Measurements from ENCODE around the gene C10orf120. TPM values are rescaled to one million over a fixed set of nuclear protein-coding genes. Genes with fewer than 3 reads are reported as not detected.

Gene C10orf120
- total RNA-seq, 1 donor from 2014 or later = not detected

DNA sequence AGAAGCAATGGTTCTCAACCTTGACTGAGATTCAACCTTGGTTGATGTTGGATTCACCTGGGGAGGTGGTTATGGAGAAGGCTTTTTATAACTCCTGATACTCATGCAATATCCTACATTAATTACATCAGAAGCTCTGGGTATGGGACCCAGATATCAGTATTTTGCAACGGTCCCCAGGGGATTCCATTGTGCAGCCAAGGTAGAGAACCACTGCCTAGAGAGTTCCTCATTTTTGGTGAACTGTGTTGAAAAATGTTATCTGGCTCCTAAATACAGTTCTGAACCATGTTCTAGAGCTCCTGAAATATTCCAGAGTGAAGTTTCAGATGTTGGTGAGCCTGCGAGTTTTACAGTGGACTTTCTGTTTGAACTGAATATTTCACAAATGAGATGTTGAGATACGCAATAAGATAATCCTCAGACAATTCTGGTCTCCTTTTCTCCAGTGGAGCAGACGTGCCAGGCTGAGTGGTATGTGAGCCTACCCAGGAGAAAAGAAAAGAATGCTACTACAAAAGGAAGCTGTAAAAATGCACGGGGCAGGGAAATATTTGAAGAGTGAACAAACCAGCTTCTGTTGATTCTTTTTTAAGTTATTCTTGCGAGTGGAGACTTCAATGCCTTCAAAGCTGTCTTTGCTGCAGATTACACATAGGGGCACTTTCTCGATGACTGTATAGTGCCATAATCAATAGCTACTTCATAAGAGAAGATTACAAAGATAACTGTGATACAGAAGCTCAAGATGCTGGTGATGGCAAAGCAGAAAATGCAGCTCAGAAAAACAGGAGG is 13.6 kb upstream of the C10orf120 start:
- H3K36me3 Mint-ChIP-seq = no peaks in the 10 kb centered on the region
- TF ChIP-seq, protein P1, sequence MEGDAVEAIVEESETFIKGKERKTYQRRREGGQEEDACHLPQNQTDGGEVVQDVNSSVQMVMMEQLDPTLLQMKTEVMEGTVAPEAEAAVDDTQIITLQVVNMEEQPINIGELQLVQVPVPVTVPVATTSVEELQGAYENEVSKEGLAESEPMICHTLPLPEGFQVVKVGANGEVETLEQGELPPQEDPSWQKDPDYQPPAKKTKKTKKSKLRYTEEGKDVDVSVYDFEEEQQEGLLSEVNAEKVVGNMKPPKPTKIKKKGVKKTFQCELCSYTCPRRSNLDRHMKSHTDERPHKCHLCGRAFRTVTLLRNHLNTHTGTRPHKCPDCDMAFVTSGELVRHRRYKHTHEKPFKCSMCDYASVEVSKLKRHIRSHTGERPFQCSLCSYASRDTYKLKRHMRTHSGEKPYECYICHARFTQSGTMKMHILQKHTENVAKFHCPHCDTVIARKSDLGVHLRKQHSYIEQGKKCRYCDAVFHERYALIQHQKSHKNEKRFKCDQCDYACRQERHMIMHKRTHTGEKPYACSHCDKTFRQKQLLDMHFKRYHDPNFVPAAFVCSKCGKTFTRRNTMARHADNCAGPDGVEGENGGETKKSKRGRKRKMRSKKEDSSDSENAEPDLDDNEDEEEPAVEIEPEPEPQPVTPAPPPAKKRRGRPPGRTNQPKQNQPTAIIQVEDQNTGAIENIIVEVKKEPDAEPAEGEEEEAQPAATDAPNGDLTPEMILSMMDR (conservative IDR thresholded peaks at IDR 0.05) = no peak
- no peak for DNase-seq (ENCODE audit: extremely low spot score, unreplicated experiment)
- peaks cover 36% of the 10 kb centered on the region for H3K27me3 Mint-ChIP-seq
- H3K27ac Mint-ChIP-seq = no peak overlapping the region
- H3K9me3 Mint-ChIP-seq = no peaks in the 10 kb centered on the region
- H3K4me3 Mint-ChIP-seq = no peak overlapping the region
- no peaks in the 10 kb centered on the region for H3K4me1 Mint-ChIP-seq (ENCODE audit: unreplicated experiment)

DNA sequence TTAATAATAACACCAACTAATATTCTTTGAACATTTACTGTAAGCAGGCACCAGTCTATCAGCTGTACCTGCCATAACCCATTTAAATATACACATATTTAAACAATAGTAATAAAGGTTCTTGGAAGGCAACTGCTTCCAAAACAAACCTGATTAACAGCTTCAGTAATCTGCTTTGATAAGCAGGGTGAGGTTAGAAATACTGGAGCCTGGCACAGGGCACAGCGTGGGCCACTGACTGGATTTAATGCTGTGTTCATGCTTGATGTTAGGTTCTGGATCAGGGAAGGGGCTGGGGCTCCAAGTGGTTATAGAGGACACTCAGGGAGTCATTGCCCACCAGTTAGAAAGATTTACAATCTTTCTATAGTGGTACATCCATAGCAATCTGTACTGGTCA is 10.9 kb upstream of the C10orf120 start:
- no peaks in the 10 kb centered on the region for H3K4me1 Mint-ChIP-seq (ENCODE audit: unreplicated experiment)
- DNase-seq (ENCODE audit: extremely low spot score, unreplicated experiment) = no peak
- peaks cover 19% of the 10 kb centered on the region for H3K27me3 Mint-ChIP-seq
- no peak overlapping the region for H3K4me3 Mint-ChIP-seq
- no peak overlapping the region for H3K27ac Mint-ChIP-seq
- no peaks in the 10 kb centered on the region for H3K36me3 Mint-ChIP-seq
- TF ChIP-seq, protein P1 (conservative IDR thresholded peaks at IDR 0.05) = no peak
- no peaks in the 10 kb centered on the region for H3K9me3 Mint-ChIP-seq

DNA sequence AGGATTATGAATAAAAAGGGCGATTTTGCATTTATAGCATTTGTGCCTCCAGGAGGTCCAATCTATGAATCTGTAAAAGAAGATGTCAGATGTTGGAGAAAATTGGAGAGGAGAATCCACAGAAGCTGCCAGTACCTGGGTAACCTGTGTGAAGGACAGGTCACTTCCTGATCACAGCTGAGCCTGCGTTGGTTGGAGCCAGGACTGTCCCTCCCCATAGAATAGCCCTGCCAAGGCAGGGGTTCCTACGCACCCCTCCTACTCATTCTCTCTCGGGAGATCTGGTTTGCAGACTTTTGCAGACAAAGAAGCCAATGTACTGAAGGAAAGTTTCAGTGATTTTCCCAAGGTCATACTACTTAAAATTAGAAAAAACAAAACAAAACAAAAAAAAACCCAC is 10.3 kb upstream of the C10orf120 start:
- no peaks in the 10 kb centered on the region for H3K36me3 Mint-ChIP-seq
- DNase-seq (ENCODE audit: extremely low spot score, unreplicated experiment) = no peak
- H3K4me3 Mint-ChIP-seq = no peak overlapping the region
- H3K9me3 Mint-ChIP-seq = no peaks in the 10 kb centered on the region
- TF ChIP-seq, protein P1 (conservative IDR thresholded peaks at IDR 0.05) = no peak
- no peak overlapping the region for H3K27ac Mint-ChIP-seq
- peaks cover 13% of the 10 kb centered on the region for H3K27me3 Mint-ChIP-seq
- H3K4me1 Mint-ChIP-seq (ENCODE audit: unreplicated experiment) = no peaks in the 10 kb centered on the region

DNA sequence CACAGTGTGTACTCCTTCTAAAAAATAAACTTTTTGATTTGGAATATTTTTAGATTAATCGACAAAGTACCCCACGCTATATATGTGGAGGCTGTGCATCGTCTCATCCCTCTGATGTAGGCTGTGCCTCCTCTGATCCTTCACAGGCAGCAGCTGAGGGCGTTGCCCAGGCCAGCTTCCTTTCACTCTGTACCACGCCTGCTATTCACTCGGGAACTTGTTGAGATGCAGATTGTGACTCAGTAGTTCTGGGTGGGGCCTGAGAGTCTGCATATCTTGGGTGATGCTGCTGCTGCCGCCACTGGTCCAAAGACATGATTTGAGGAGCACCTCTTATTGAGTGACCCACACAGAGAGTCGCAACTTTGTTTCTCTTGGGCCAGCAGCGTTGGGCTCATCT is 7.9 kb upstream of the C10orf120 start:
- TF ChIP-seq, protein P1 (conservative IDR thresholded peaks at IDR 0.05) = no peak
- Mint-ChIP-seq H3K36me3 (no peaks in the 10 kb centered on the region), H3K27ac (no peak overlapping the region), H3K27me3 (peaks cover 8% of the 10 kb centered on the region), H3K4me3 (no peak overlapping the region), H3K9me3 (no peaks in the 10 kb centered on the region), H3K4me1 (ENCODE audit: unreplicated experiment) (no peaks in the 10 kb centered on the region)
- peak; percentile 45 for DNase-seq (ENCODE audit: extremely low spot score, unreplicated experiment)

DNA sequence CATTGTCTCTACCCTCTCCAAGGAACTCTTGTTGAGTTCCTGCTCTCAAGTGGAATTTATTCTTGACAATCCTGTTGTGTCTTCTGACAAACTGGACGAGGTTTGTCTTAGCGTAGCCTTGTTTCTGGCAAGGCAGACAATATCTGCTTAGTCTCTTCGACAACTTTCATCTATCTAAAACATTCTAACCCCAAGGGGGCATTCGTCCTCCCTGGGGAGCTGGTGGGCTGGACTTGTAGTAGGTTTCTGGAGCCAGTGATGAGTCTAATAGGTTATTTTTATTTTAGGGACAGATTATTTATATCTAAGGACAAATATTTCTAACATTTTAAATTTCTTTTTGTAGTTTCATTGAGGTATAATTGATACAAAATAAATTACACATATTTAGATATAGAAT is 7.3 kb upstream of the C10orf120 start:
- Mint-ChIP-seq H3K4me1 (ENCODE audit: unreplicated experiment) (no peaks in the 10 kb centered on the region), H3K4me3 (no peak overlapping the region), H3K9me3 (no peaks in the 10 kb centered on the region), H3K27me3 (peaks cover 8% of the 10 kb centered on the region), H3K36me3 (no peaks in the 10 kb centered on the region), H3K27ac (no peak overlapping the region)
- no peak for DNase-seq (ENCODE audit: extremely low spot score, unreplicated experiment)
- TF ChIP-seq, protein P1 (conservative IDR thresholded peaks at IDR 0.05) = no peak
